NCI-H226 (cell line): Measurements from ENCODE around the gene CYP39A1.

Experiments
- DNase-seq: peaks from one replicate; pipeline ENCODE4 v3.0.0-alpha.2; 2015

The CYP39A1 gene

GRCh38 chr6:46584586-46584985, 68.0 kb downstream of the CYP39A1 start:
- DNase-seq: no peak

DNA sequence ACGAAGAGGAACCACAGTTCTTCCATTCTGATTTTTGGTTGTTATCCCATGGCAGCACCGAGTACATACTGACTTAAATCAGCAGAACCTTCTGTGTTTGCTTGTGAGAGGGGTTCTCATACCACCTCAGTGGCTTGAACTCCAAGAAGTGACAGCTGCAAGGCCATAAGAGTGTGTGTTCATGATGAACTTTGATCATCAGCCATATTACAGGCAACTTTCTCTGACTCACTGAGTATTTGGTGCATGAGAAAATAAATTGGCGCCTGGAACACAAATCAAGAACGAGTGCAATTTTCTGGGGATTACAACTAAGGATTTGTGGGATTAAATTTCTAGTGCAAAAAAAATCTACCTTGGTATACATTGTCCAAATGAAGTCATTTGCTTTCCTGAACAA, 68.9 kb downstream of the CYP39A1 start:
- no peak for DNase-seq

DNA sequence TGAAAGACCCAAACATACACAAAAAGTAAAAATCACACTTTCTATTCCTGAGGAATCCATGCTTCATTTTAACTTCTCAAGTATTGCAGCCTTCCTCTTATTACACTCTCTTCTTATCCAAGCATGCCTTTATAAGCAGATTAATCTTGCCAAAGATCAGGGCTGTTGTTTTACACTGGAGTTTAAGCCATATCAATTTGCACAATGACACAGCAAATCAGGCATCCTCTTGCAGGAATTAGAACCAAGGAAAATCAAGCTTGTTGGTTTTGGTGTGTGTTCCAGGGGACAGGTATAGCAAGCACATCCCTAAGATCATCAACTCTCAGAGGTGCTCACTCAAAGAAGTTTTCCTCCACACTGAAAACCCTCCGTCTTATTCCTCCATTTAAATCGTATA, 69.5 kb downstream of the CYP39A1 start:
- DNase-seq: no peak

DNA sequence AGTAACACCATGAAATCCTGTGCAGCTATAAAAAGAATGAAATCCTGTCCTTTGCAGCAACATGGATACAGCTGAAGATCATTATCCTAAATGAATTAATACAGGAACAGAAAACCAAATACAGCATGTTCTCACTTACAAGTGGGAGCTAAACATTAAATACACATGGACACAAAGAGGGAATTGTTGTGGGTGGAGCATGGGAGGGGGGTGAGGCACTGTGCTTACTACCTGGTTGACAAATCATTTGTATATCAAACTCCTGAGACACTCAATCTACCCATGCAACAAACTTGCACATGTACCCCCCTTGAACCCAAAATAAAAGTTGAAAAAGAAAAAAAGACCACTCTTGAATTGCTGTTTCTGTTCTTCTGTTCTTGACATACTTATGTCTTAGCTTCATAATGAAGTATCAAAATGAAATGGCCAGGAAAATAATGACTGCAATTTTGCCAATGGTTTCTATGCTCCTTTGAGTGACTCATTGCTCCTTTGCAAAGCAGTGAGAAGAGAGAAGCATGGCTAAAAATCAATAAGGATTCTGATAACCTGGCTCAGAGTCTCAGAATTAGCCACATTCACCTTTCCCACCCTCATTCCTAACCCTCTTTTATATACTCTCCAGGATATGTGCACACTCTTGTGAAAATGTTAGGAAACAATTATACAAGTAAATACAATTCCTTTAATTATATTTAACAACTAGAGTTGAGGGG, 71.0 kb downstream of the CYP39A1 start:
- no peak for DNase-seq

DNA sequence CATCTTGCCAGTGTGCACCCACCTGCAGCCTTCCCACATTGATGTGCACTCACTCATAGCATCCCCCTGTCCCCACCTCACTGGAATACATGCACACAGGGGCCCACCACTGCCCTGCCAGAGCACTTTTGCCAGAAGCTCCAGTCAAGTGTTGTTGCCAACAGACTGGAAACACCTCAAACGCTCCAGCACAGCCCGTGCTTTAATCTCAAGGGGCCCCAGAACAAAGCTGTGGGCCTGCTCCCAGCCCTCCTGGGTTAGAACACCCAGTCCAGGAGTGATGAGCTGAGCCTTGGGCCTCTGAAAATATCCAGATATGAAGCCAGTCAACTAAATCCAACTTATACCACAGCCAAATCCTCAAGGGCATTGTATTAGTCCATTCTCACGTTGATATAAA, 77.1 kb downstream of the CYP39A1 start:
- DNase-seq: no peak

DNA sequence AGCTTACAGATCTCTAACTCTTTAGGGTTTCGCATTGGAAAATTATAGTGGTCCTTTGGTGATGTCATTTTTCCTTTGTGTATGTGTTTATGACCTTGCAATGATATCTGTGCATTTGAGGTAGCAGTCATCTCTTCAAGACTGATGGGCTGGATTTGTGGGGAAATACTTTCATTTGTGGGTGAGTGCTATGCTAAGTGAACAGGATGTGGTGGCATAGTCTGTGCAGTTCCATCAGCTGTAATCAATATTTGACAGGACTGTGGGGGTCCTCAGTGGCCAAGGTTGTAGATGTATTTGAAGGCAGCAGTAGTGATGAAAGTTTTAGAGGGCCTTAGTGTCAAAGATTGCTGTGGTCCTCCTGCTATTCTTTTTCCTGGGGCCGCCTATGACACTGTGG, 79.5 kb downstream of the CYP39A1 start:
- DNase-seq: no peak

GRCh38 chr6:46565531-46565930, 87.1 kb downstream of the CYP39A1 start:
- DNase-seq: no peak

- no peak for DNase-seq
Observed at GRCh38 chr6:46563924-46564323, 88.7 kb downstream of the CYP39A1 start.

GRCh38 chr6:46556053-46556452, 96.6 kb downstream of the CYP39A1 start:
- DNase-seq: no peak

GRCh38 chr6:46555129-46555528, 97.5 kb downstream of the CYP39A1 start:
- DNase-seq: no peak

DNA sequence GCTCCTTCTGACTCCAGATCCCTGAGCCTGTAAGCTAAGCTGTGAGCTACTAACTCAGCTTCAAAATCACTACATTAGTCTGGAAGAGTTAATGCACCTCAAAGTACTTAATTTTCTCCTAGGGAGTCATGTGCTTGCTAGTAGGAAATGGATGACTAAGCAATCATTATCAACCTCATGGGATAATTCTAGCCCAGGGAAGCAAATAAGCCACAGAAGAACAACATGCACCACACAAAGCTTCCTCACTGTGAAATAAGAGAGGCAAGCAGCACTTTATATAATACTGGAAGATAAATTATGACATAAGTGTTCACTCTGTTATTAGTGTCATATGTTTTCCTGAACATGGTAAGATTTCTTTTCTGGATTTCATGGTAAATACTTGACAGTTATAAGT, 103.5 kb downstream of the CYP39A1 start:
- no peak for DNase-seq

DNA sequence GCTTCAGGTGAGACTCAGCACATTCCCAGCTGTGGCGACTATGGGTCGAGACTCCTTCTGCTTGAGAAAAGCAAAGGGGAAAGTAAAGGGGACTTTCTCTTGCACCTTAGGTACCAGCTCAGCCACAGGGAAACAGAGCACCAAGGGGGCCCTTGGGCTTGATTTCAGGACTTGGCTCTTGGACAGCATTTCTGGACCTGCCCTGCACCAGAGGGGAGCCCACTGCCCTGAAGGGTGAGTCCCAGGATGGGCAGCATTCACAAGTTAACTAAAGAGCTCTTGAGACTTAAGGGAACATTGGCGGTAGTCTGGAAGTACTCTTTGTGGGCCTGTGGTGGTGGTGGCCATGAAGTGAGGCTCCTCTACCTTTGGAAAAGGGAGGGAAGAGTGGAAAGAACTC, 111.1 kb downstream of the CYP39A1 start:
- DNase-seq: no peak

GRCh38 chr6:46539866-46540265, 112.8 kb downstream of the CYP39A1 start:
- DNase-seq: no peak

GRCh38 chr6:46538800-46539480, 113.7 kb downstream of the CYP39A1 start:
- DNase-seq: no peak

DNA sequence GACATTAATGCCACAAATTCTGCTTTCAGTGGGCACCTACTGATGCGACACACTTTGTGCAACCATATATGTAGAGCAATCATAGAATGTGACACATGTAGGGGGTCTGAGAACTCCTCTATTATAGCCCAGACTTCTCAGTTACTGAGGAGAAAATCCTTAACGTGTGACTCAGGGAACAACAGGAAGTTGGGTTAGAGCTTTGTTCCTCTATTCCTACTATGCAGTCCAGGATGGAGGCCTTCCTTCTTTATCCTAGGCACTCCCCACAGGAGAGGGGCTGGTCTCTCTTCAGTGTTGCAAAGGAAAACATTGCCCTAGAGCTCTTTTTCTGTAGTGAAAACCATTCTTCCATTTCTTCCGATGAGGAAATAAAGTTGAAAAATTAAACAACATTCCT, 121.7 kb downstream of the CYP39A1 start:
- no peak for DNase-seq

GRCh38 chr6:46528961-46529750, 123.5 kb downstream of the CYP39A1 start:
- no peak for DNase-seq

GRCh38 chr6:46526607-46527006, 126.0 kb downstream of the CYP39A1 start:
- no peak for DNase-seq

GRCh38 chr6:46525583-46525982, 127.0 kb downstream of the CYP39A1 start:
- no peak for DNase-seq

DNA sequence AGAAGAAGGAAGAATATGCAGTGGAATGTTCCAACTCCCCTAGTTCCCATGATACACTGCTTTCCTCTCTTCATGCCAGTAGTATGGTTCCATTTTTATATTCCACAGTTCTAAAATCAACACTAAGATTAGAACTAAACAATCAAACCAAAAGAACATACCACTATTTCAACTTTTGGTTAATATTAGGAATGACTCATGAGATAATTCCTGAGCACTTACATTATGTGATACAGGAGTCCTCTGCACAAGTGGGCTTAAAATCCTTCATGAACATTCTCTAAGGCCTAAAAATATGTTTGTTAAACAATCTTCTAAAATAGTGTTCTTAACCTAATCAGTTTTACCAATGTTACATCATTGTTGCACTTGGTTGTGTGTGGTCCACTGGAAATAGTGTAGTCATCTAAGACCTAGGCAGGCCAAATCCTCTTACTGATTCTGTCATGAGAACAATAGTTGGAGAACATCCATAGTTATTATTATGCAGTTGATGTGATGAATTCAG, 131.1 kb downstream of the CYP39A1 start:
- DNase-seq: no peak

DNA sequence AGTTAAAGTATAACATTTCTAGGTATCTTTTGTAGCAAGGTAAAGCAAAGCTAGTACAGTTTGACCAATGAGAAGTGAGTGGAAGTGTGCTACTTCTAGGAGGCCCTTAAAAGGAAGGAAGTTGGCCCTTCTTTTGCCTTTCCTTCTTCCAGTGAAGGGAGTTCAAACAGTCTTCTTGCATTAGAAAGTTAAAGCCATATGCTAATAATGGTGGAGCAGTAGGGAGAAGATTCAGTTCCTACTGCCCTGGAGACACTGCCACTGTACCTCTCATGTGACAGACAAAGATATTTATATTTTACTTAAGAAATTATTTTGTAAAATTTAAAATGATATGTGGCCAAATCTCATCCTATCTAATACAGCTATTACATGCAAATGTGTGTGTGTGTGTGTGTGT, 135.4 kb downstream of the CYP39A1 start:
- DNase-seq: no peak

GRCh38 chr6:46513533-46513932, 139.1 kb downstream of the CYP39A1 start:
- DNase-seq: no peak

DNA sequence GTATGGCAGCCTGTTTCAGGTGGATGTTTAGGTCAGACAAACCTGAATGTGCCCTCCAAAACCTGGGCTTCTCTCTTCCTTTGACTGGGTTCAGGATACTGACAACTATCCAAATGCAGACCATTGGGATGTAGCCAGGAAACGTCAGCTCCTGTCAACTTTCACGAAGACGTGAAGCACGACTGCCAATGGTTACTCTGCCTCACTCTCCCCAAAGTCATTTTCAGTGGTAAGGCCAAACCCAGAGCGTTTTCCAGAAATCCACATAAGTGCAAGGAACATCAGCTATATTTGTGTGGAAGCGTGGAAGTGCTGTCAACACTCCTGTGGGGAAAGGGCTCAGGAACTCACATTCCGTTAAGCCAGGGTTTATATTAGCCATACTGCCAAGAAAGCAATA, 141.3 kb downstream of the CYP39A1 start:
- DNase-seq: no peak

- no peak for DNase-seq
Observed at GRCh38 chr6:46510651-46511050, 142.0 kb downstream of the CYP39A1 start.

DNA sequence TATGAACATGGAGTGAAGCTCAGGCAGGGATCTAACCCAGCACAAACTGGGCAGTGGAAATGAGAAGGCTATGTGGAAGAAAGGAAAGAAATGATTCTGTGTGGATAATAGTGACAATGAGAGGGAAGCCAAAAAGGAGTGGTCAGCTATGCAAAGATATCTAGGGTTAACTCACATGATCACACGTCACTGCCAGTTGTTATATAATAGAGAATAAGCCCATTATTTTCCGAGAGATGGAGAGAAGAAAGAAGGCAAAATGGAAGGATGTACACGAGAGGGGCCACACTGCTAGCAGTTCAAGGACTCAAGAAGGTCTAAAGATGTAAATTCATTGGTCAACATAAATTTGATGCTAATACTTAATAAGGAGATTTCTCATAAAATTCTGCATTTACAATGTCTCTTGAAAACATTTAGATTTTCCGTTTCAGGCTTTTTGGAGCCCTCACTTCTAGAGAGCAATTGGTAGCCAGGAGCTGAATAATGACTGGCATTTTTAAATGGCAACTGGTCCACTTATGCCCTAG, 142.6 kb downstream of the CYP39A1 start:
- no peak for DNase-seq
